ENCODE results near the gene TAS2R13.

Gene TAS2R13, protein sequence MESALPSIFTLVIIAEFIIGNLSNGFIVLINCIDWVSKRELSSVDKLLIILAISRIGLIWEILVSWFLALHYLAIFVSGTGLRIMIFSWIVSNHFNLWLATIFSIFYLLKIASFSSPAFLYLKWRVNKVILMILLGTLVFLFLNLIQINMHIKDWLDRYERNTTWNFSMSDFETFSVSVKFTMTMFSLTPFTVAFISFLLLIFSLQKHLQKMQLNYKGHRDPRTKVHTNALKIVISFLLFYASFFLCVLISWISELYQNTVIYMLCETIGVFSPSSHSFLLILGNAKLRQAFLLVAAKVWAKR

DNA sequence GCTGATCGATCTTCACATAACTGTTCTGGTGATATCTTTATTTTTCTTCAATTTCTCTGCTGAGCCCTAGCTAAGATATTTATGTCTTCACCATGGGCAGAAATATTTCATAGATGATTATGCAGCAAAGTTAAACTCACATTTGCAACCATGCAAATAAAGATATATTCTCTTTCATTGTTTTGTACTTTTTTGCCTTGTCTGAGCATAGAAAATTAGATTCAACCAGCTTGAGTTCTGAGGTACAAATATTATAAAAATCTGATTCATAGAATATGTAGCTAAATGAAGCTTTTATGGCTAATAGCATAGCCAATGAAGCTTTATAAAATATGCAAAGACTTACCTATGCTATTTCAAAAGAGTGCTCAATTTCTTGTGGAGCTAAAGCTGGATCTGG, at the start of gene TAS2R13:
Gene TAS2R13, minus strand, starts transcription at position 101 of the 400 bp plus-strand sequence. CDS start 264 bp downstream, outside the sequence.
- no peak for DNase-seq

DNA sequence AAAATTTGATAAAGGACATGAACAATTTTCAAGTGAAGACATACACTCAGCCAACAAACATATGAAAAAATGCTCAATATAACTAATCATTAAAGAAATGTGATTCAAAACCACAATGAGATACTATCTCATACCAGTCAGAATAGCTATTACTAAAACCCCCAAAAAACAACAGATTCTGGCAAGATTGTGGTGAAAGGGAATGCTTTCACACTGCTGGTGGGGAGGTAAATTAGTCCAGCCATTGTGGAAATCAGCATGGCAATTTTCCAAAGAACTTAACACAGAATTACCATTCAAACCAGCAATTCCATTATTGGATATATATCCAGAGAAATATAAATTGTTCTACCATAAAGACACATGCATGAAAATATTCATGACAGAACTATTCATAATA, 48.4 kb upstream of the TAS2R13 start:
- no peak for DNase-seq

DNA sequence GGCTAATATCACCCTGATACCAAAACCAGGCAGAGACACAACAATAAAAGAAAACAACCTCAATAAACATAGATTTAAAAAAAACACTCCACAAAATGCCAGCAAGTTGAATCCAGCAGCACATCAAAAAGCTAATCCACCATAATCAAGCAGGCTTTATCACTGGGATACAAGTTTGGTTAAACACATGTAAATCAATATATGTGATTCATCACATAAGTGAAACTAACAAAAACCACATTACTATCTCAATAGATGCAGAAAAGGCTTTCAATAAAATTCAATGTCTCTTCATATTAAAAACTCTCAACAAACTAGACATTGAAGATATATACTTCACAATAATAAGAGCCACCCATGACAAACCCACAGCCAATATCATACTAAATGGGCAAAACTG, 46.7 kb upstream of the TAS2R13 start:
- no peak for DNase-seq

DNA sequence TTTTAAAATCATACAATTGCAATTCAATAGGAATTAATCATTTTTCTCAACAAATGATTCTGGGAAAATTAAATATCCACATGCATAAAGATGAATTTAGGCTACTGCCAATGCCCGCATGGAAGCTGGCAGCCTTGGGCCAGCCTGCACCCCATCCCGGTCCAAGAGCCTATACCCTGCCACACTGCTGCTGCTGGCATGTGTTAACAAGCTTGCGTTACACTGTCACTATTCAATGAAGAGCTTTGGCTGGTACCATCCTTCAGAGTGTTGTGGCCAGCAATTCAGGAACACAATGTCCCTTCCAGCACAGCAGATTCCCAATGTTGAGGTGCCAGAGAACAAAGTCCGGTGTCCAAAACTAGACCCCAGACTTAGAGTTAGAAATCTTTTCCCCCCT, 43.3 kb upstream of the TAS2R13 start:
- DNase-seq = no peak

DNA sequence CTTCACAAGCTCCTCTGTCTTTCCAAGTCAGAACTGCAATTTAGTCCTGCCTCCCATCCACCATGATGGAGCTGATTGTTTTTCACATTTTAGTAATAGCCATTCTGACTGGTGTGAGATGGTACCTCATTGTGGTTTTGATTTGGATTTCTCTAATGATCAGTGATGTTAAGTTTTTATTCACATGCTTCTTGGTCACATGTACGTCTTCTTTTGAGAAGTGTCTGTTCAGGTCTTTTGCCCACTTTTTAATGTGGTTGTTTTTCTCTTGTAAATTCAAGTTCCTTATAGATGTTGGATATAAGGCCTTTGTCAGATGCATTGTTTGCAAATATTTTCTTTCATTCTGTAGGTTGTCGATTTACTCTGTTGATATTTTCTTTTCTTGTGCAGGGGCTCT, 33.8 kb upstream of the TAS2R13 start:
- DNase-seq = no peak

DNA sequence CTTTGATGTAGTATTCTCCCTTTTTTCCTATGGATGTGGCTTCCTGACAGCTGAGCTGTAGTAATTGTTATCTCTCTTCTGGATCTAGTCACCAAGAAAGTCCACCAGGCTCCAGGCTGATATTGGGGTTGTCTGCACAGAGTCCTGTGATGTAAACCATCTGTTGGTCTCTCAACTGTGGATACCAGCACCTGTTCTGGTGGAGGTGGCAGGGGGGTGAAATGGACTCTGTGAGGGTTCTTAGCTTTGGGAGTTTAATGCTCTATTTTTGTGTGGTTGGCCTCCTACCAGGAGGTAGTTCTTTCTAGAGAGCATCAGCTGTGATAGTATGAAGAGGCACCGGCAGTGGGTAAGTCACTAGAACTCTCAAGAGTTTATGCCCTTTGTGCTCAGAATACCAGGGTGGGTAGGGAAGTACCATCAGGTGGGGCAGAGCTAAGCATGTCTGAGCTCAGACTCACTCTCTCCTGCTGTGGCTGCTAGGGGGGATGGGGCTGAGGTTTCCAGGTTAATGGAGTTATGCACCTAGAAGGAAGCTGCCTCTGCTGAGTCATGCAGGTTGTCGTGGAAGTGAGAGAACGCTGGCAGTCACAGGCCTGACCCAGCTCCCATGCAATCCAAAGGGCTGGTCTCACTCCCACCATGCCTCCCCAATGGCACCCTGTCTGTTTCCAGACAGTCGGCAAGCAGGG, 32.7 kb upstream of the TAS2R13 start:
- DNase-seq = no peak

DNA sequence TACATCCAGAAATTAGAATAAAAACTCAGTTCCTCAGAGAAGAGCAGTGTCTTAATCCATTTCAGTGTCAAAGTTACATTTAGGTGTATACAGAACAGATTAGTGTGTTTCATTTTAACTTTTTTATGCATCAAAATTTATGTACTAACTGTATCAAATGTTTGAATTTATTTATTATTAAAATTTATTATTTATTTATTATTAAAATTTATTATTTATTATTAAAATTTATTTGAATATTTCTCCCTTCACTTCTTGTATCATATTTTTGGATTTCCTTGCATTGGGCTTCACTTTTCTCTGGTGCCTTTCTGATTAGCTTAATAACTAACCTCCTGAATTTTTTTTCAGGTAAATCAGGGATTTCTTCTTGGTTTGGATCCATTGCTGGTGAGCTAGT, 32.0 kb upstream of the TAS2R13 start:
- DNase-seq = no peak

DNA sequence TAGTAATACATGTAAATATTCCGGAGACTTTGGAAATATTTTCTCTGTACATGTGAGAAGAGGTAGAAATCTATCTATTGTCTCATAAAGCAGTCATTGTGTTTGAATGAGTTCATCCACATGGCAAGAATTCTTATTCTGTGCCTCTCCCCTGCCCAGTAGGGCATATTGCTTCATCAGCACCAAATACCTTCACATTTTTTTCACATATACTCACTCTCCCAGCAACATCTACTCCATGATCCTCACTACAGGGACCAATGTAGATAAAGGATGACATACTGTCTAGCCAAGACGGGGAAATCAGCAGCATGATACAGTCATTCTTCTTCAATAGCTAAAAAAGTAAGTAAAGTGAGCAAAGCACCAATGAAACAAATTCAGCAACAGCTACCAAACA, 31.0 kb upstream of the TAS2R13 start:
- DNase-seq = no peak

DNA sequence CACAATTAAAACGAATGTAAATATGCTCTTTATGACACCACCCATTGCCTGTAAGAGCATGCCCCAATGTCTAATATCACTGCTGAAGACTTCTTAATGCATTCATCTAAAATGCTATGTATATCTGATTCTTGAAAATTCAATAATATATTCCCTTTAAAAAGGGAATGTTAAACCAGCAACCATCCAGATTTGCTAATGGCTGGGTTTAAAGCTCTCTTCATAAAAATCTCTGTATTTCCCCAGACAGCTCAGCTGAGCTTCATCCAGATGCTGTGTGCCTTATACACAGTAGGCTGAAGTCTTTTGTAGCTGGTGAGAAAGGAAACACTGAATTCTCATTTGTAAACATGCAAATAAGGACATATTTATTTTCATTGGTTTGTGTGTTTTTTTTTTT, 29.8 kb upstream of the TAS2R13 start, which contains the start of gene TAS2R14:
Gene TAS2R14, minus strand, starts transcription at position 101 of the 400 bp plus-strand sequence. Its CDS starts 56 bp downstream, at position 45.
- DNase-seq = no peak

DNA sequence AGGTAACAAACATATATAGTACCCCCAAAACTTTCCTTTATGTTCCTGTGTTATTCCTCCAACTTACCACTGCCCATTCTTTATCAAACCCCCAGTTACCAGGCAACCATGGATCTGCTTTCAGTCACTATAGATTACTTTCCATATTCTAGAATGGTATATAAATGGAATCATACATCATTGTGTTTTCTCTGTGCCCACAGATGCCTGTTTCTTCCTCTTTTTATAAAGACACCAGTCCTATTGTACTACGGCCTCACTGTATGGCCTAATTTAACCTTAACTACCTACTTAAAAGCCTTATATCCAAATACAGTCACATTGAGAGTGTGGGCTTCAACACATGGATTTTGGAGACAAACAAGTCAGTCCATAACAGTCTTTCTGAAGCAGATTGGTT, 27.1 kb upstream of the TAS2R13 start:
- no peak for DNase-seq

DNA sequence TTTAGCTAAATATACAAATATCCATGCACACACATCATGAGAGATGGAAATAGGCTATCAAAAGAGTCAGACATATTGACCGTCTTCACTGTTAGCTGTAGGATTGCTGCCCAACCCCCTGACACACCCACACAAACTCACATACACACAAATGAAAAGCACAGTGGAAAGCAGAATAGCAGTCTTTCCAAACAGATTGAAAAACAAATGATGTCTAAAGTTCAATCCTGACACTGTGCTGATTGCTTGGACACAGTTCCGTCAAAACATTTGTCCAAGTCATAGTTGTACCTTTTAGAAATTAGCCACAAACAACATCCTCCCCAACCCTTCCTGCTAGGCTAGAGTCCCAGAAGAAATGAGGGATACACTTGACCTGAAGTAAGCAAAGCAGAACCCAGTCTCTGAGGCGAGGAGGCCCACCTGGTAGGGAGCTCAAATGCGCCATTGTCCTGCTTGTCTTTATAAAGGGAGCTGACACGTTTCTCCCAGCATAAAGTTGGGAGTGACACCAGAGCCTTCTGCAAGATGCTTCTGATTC, 19.5 kb upstream of the TAS2R13 start, which contains the start of gene PRH2:
Gene PRH2, plus strand, starts transcription at position 491 of the 541 bp plus-strand sequence. Its CDS starts 38 bp downstream, at position 529.
- no peak for DNase-seq

DNA sequence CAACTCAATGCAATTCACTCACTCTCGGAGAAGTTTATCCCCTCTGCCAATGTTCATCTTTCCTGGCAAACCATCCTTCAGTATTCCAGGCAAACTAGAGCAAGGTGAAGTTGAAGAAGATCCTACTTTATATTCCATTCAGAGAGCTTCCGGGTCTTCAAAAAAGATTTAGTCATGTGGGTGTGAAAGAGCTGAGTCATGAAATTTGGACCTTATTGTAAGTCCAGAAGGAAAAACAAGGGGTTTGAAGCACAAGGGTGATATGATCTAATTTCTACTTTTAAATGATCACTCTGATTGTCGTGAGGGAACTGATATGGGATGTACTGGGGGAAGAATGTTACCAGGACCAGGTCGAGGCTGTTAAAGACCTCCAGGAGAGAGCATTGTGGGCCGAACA, 16.9 kb upstream of the TAS2R13 start:
- DNase-seq = no peak

DNA sequence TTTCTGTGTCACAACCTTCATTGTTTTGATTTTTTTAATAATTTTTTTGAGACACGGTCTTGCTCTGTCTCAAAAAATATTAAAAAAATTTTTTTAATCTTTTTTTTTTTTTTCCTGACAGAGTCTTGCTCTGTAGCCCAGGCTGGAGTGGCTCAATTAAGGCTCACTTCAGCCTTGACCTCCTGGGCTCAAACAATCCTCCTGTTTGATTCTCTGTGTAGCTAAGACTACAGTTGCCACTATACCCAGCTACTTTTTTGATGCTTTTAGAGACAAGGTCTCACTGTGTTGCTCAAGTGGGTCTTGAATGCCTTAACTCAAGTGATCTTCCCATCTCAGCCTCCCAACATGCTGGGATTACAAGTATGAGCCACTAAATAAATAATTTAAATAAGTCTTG, 10.4 kb upstream of the TAS2R13 start:
- no peak for DNase-seq

DNA sequence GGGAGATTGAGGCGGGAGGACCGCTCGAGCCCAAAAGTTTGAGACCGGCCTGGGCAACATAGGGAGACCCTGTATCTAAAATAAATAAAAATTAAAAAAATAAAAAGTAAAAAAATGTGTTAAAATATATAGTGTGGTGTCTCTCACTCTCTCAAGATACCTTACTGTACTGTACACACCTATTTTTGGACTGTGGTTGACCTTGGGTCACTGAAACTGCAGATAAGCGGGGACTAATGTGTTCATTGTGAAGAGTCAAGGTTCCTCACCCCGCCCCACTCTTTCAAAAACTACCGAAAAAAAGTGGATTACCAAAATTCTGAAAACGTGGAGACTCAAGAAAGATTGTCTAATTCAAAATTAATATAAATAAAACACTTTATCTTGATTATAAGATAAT, 1.0 kb upstream of the TAS2R13 start:
- no peak for DNase-seq

DNA sequence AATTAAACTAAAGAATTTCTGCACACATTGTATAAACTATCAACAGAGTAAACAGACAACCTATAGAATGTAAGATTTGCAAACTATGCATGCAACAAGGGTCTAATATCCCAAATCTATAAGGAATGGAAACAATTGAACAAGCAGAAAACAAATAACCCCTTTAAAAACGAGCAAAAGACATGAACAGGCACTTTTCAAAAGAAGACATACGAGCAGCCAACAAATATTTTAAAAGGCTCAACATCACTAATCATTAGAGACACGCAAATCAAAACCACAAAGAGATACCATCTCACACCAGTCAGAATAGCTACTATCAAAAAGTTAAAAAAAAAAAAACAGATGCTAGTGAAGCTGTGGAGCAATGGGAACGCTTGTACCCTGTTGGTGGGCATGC, 4.7 kb downstream of the TAS2R13 start:
- DNase-seq = no peak

DNA sequence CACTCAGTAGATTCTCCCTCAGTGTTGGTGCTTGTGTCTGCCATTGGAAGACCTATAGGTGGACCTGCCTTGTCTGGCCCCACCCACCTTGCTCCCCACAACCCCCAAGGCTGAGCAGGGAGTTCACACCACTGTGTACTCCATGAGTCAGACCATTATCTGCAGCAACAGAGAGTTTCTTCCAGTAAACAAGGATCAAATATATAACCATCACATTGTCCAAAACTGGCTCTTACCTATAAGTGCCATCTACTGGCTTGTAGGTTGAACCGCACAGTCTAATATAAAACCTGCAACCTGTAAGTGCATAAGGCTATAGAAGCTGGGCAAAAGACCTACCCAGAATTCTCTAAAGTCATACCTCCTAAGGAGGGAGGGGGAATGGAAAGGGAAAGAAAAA, 7.9 kb downstream of the TAS2R13 start:
- no peak for DNase-seq

DNA sequence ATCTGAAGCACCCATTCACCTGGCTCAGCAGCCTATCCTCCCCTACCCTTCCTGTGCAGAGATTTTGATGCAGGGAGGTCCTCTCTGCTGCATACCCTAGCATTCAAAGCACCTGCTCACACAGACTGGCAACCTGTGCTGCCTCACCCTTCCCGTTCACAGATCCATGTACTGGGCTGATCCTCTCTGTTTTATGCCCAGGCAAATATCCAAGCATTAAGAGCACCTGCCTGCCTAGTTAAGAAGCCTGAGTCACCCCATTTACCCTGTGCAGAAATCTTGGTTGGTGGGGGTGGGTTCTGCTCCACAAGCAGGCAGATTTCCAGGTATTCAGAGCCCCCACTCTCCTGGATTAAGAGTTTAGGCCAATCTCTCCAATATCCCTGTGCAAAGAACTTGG, 8.4 kb downstream of the TAS2R13 start:
- DNase-seq = no peak

DNA sequence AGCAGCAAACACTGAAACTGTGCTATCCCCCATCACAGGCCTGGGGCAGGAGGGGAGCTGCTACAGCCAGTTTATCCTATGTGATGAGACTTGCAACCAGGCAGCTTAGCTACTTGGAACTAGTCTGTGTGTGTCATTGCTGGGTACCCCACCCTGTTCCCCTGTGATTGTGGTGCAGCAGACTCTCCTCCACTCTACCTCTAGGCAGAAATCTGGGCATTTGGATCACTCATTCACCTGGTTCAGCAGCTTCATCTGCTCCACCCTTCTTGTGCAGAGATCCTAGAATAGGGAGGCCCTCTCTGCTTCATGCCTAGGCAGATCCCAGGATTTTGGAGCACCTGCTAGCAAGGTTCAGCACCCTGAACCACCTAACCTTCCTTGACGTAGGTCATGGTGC, 8.8 kb downstream of the TAS2R13 start:
- no peak for DNase-seq

DNA sequence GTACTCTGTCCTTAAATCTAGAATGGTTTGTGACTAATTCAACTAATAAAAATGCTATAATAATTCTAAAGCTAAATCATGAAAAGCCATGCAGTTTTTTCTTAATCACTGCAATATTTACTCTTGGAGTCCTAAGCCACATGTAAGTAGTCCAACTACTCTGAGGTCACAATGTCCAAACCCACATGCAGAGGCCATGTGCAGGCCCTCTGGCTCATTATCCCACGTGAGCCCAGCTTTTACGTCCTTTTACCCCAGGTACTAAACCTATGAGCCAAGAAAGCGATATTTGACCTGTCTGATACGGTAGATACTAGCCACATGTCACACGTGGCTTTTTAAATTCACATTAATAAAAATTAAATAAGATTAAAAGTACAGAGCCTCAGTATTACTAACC, 12.5 kb downstream of the TAS2R13 start:
- no peak for DNase-seq

DNA sequence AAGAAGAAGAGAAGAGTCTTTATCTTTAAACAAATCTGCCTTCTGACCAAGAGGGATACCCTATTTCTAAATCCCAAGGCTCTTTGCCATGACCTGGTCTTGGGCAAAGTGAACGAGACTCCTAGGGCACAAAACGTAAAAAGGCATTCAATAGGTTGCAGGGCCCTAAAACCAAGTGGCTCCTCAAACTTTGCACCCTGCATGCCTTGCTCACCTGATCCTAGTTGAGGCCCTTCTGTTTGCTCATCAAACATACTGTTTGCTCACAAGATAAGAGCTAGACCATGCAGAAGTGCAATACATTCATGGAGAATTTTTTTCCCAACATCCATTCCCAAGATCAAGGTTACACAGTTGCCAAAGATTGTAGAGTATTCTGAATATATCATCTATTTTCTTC, 17.4 kb downstream of the TAS2R13 start:
- no peak for DNase-seq

DNA sequence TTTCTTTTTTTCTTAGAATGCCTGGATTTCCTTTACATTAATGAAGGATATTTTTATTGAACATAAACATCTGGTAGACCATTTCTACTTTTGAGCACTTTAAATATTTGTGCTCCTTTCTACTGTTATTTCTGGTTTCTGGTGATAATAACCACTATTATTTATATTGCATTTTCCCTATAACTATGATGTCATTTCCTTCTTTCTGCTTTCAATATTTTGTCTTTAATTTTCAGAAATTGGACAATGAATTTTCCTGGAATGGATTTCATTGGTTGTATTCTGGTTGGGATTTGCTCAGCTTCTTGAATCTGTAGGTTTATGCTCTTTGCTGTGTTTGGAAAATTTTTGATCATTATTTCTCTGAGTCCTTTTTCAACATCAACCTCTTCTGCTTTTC, 20.1 kb downstream of the TAS2R13 start:
- DNase-seq = no peak

DNA sequence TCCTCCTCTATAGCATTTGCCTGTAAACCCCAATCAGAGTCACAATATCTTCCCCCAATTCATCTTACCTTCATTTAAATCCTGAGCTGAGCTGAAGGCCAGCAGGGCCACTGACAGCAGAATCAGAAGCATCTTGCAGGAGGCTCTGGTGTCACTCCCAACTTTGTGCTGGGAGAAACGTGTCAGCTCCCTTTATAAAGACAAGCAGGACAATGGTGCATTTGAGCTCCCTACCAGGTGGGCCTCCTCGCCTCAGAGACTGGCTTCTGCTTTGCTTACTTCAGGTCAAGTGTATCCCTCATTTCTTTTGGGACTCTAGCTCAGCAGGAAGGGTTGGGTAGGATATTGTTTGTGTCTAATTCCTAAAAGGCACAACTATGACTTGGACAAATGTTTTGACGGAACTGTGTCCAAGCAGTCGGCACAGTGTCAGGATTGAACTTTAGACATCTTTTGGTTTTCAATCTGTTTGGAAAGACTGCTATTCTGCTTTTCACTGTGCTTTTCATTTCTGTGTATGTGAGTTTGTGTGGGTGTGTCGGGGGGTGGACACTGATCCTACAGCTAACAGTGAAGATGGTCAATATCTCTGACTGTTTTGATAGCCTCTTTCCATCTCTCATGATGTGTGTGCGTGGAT, 25.2 kb downstream of the TAS2R13 start, which contains the start of gene PRH1:
Gene PRH1, minus strand, starts transcription at position 170 of the 640 bp plus-strand sequence. Its CDS starts 38 bp downstream, at position 132.
- no peak for DNase-seq

DNA sequence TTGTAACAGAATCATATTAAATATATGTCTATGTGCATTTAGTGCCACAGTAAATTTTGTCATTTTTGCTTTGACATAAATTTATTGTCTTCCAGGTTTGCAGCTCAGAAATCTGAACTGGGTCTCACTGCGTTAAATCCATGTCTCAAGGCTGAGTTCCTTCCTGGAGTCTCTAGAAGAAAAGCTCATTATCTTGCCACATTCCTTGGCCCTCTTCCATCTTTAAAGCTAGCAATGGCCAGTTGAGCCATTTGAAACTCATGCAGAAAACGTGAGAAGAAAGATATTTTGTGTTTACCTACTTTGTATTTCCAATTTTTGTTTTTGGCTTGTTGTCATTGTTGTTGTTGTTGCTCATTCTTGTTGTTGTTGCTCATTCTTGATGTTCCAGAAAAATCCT, 36.0 kb downstream of the TAS2R13 start:
- no peak for DNase-seq

DNA sequence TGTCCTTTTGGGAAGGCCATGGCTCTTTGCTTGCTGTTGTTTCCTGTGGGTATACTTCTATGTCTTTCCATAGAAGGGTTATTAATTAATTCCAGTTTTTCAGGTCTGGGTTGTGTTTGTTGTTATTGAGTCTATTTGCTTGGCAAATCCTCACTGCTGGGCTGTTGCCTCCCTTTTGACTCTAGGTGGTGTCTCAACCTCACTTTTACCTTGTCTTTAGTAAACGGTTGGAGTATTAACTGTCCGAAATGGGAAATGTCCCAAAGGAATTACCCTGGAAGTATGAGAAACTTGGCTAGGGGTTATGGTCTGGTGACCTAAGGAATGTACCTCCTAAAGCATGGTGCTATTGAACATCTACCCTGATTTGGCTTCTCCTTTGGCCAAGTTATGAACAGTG, 42.0 kb downstream of the TAS2R13 start:
- no peak for DNase-seq

Measured in 8988T (cell line).